Measurements from ENCODE around the gene SLC39A5.

Gene SLC39A5

GRCh38 chr12:56229916-56230431, at the start of gene SLC39A5:
Gene SLC39A5 (plus strand): TSS chr12:56230051. CDS start chr12:56231275, 1,224 bp downstream.
- DNase-seq (ENCODE audit: low spot score), result no peak

- DNase-seq (ENCODE audit: low spot score), result no peak
Measured at GRCh38 chr12:56186957-56187356, 42.9 kb upstream of the SLC39A5 start.

- DNase-seq (ENCODE audit: low spot score), result peak; percentile 40
Measured at GRCh38 chr12:56188131-56188777, 41.6 kb upstream of the SLC39A5 start.

- no peak for DNase-seq (ENCODE audit: low spot score)
Measured at GRCh38 chr12:56188778-56189098, 41.1 kb upstream of the SLC39A5 start.

GRCh38 chr12:56189099-56189917, 40.5 kb upstream of the SLC39A5 start, which contains the start of gene SMARCC2:
Gene SMARCC2 (minus strand): TSS chr12:56189483. CDS start chr12:56189461, 22 bp downstream.
- DNase-seq (ENCODE audit: low spot score), result peak; percentile 93

- DNase-seq (ENCODE audit: low spot score), result peak; percentile 78
Measured at GRCh38 chr12:56189918-56190694, 39.7 kb upstream of the SLC39A5 start.

GRCh38 chr12:56190695-56191155, 39.1 kb upstream of the SLC39A5 start:
- peak; percentile 28 for DNase-seq (ENCODE audit: low spot score)

- DNase-seq (ENCODE audit: low spot score), result no peak
Measured at GRCh38 chr12:56192582-56192981, 37.3 kb upstream of the SLC39A5 start.

GRCh38 chr12:56193025-56193578, 36.7 kb upstream of the SLC39A5 start:
- peak; percentile 90 for DNase-seq (ENCODE audit: low spot score)

- DNase-seq (ENCODE audit: low spot score), result peak; percentile 79
Measured at GRCh38 chr12:56196818-56197550, 32.9 kb upstream of the SLC39A5 start.

- no peak for DNase-seq (ENCODE audit: low spot score)
Measured at GRCh38 chr12:56197921-56198635, 31.8 kb upstream of the SLC39A5 start.

- no peak for DNase-seq (ENCODE audit: low spot score)
Measured at GRCh38 chr12:56198836-56199235, 31.0 kb upstream of the SLC39A5 start.

- no peak for DNase-seq (ENCODE audit: low spot score)
Measured at GRCh38 chr12:56202366-56202765, 27.5 kb upstream of the SLC39A5 start.

GRCh38 chr12:56202838-56203237, 27.0 kb upstream of the SLC39A5 start:
- DNase-seq (ENCODE audit: low spot score), result no peak

GRCh38 chr12:56204275-56204674, 25.6 kb upstream of the SLC39A5 start:
- DNase-seq (ENCODE audit: low spot score), result no peak

GRCh38 chr12:56205445-56205844, 24.4 kb upstream of the SLC39A5 start:
- peak; percentile 54 for DNase-seq (ENCODE audit: low spot score)

GRCh38 chr12:56206452-56207166, 23.2 kb upstream of the SLC39A5 start:
- DNase-seq (ENCODE audit: low spot score), result peak; percentile 53

GRCh38 chr12:56208006-56208405, 21.8 kb upstream of the SLC39A5 start:
- DNase-seq (ENCODE audit: low spot score), result no peak

- no peak for DNase-seq (ENCODE audit: low spot score)
Measured at GRCh38 chr12:56212361-56212760, 17.5 kb upstream of the SLC39A5 start.

GRCh38 chr12:56213878-56214277, 16.0 kb upstream of the SLC39A5 start:
- no peak for DNase-seq (ENCODE audit: low spot score)

Data from RKO (cell line).